Measurements from ENCODE around the gene BRSK2.

BRSK2 gene

GRCh38 chr11:1394936-1395772 lies 5.4 kb downstream of the BRSK2 start:
- H3K27ac ChIP-seq (ENCODE audit: low read depth, low read length): no peak overlapping the region
- H3K36me3 ChIP-seq (ENCODE audit: control insufficient read depth in 5 of 5, insufficient read depth in 5 of 5, low read length in 5 of 5): no peaks in the 10 kb centered on the region
- H3K27me3 ChIP-seq (ENCODE audit: control insufficient read depth in 5 of 5, insufficient read depth in 4 of 5, low read length in 5 of 5): peaks cover 25 to 60% (median 51%) of the 10 kb centered on the region in 5 donors
- H3K9ac ChIP-seq (ENCODE audit: low read length in 5 of 5): no peak overlapping the region
- peaks cover 0 to 9% (median 6%) of the 10 kb centered on the region in 5 donors for H3K4me1 ChIP-seq (ENCODE audit: control insufficient read depth in 5 of 5, insufficient read depth in 5 of 5, low read length in 5 of 5)
- H3K9me3 ChIP-seq (ENCODE audit: control insufficient read depth in 5 of 5, low read length in 5 of 5): no peaks in the 10 kb centered on the region
- no peak overlapping the region for H3K4me3 ChIP-seq (ENCODE audit: low read depth in 1 of 5, low read length in 5 of 5)

- Histone ChIP-seq H3K36me3 (ENCODE audit: control insufficient read depth in 5 of 5, insufficient read depth in 5 of 5, low read length in 5 of 5) (no peaks in the 10 kb centered on the region), H3K4me1 (ENCODE audit: control insufficient read depth in 5 of 5, insufficient read depth in 5 of 5, low read length in 5 of 5) (peaks cover 0 to 6% (median 3%) of the 10 kb centered on the region in 5 donors), H3K9me3 (ENCODE audit: control insufficient read depth in 5 of 5, low read length in 5 of 5) (no peaks in the 10 kb centered on the region), H3K27ac (ENCODE audit: low read depth, low read length) (no peak overlapping the region), H3K27me3 (ENCODE audit: control insufficient read depth in 5 of 5, insufficient read depth in 4 of 5, low read length in 5 of 5) (peaks cover 22 to 61% (median 48%) of the 10 kb centered on the region in 5 donors), H3K4me3 (ENCODE audit: low read depth in 1 of 5, low read length in 5 of 5) (no peak overlapping the region), H3K9ac (ENCODE audit: low read length in 5 of 5) (no peak overlapping the region)
These were observed 6.1 kb downstream of the BRSK2 start for GRCh38 chr11:1395773-1396374.

GRCh38 chr11:1396375-1396841 lies 6.7 kb downstream of the BRSK2 start:
- no peak overlapping the region for H3K27ac ChIP-seq (ENCODE audit: low read depth, low read length)
- H3K9me3 ChIP-seq (ENCODE audit: control insufficient read depth in 5 of 5, low read length in 5 of 5): no peaks in the 10 kb centered on the region
- H3K4me3 ChIP-seq (ENCODE audit: low read depth in 1 of 5, low read length in 5 of 5): no peak overlapping the region
- H3K9ac ChIP-seq (ENCODE audit: low read length in 5 of 5): no peak overlapping the region
- H3K36me3 ChIP-seq (ENCODE audit: control insufficient read depth in 5 of 5, insufficient read depth in 5 of 5, low read length in 5 of 5): no peaks in the 10 kb centered on the region
- H3K4me1 ChIP-seq (ENCODE audit: control insufficient read depth in 5 of 5, insufficient read depth in 5 of 5, low read length in 5 of 5): peaks cover 0 to under 1% (median 0%) of the 10 kb centered on the region in 5 donors
- H3K27me3 ChIP-seq (ENCODE audit: control insufficient read depth in 5 of 5, insufficient read depth in 4 of 5, low read length in 5 of 5): peaks cover 17 to 61% (median 43%) of the 10 kb centered on the region in 5 donors

GRCh38 chr11:1397146-1397861 lies 7.6 kb downstream of the BRSK2 start:
- H3K36me3 ChIP-seq (ENCODE audit: control insufficient read depth in 5 of 5, insufficient read depth in 5 of 5, low read length in 5 of 5): no peaks in the 10 kb centered on the region
- no peak overlapping the region for H3K4me3 ChIP-seq (ENCODE audit: low read depth in 1 of 5, low read length in 5 of 5)
- no peak overlapping the region for H3K9ac ChIP-seq (ENCODE audit: low read length in 5 of 5)
- H3K9me3 ChIP-seq (ENCODE audit: control insufficient read depth in 5 of 5, low read length in 5 of 5): no peaks in the 10 kb centered on the region
- H3K27ac ChIP-seq (ENCODE audit: low read depth, low read length): no peak overlapping the region
- H3K27me3 ChIP-seq (ENCODE audit: control insufficient read depth in 5 of 5, insufficient read depth in 4 of 5, low read length in 5 of 5): peaks cover 10 to 52% (median 37%) of the 10 kb centered on the region in 5 donors
- H3K4me1 ChIP-seq (ENCODE audit: control insufficient read depth in 5 of 5, insufficient read depth in 5 of 5, low read length in 5 of 5): no peaks in the 10 kb centered on the region

DNA sequence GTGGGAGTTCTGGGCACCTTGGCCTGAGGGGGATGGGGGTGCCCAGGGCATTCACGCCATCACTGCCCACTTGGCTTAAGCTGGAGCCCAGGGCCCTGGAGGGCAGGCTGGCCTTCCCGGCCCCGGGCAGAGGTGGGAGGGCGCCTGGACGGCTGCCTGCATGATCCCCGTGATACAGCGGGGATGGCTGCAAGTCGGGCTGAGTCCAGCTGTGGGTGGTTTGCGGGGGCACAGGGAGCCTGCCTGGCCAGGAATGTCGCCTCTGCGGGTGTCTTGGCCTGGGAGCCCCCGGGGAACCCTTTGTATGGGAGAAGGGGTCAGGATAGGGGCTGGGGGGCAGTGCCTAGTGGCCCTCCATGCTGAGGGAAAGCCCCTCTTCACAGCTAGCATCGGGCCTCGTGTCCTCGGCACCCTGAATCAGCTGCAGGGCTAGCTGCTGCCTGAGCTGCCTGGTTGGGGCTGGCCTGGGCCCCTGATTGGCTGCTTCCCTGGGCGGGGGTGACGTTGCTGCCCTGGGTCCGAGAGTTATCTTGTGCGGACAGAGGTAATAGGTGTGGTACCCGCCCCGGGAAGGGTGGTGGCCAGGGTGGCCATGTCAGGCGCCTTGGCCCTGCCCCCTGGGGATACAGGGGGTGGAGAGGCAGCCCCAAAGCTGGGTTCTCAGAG lies 8.3 kb downstream of the BRSK2 start:
- Histone ChIP-seq H3K27me3 (ENCODE audit: control insufficient read depth in 5 of 5, insufficient read depth in 4 of 5, low read length in 5 of 5) (peaks cover 3 to 50% (median 32%) of the 10 kb centered on the region in 5 donors), H3K9me3 (ENCODE audit: control insufficient read depth in 5 of 5, low read length in 5 of 5) (no peaks in the 10 kb centered on the region), H3K36me3 (ENCODE audit: control insufficient read depth in 5 of 5, insufficient read depth in 5 of 5, low read length in 5 of 5) (no peaks in the 10 kb centered on the region), H3K27ac (ENCODE audit: low read depth, low read length) (no peak overlapping the region), H3K4me3 (ENCODE audit: low read depth in 1 of 5, low read length in 5 of 5) (no peak overlapping the region), H3K9ac (ENCODE audit: low read length in 5 of 5) (no peak overlapping the region), H3K4me1 (ENCODE audit: control insufficient read depth in 5 of 5, insufficient read depth in 5 of 5, low read length in 5 of 5) (no peaks in the 10 kb centered on the region)

- H3K4me3 ChIP-seq (ENCODE audit: low read depth in 1 of 5, low read length in 5 of 5): no peak overlapping the region
- H3K9me3 ChIP-seq (ENCODE audit: control insufficient read depth in 5 of 5, low read length in 5 of 5): no peaks in the 10 kb centered on the region
- H3K36me3 ChIP-seq (ENCODE audit: control insufficient read depth in 5 of 5, insufficient read depth in 5 of 5, low read length in 5 of 5): no peaks in the 10 kb centered on the region
- peaks cover 0 to 53% (median 29%) of the 10 kb centered on the region in 5 donors for H3K27me3 ChIP-seq (ENCODE audit: control insufficient read depth in 5 of 5, insufficient read depth in 4 of 5, low read length in 5 of 5)
- H3K27ac ChIP-seq (ENCODE audit: low read depth, low read length): no peak overlapping the region
- H3K4me1 ChIP-seq (ENCODE audit: control insufficient read depth in 5 of 5, insufficient read depth in 5 of 5, low read length in 5 of 5): no peaks in the 10 kb centered on the region
- H3K9ac ChIP-seq (ENCODE audit: low read length in 5 of 5): no peak overlapping the region
These were observed 8.9 kb downstream of the BRSK2 start for GRCh38 chr11:1398528-1399235.

GRCh38 chr11:1399386-1400316 lies 9.9 kb downstream of the BRSK2 start:
- H3K4me1 ChIP-seq (ENCODE audit: control insufficient read depth in 5 of 5, insufficient read depth in 5 of 5, low read length in 5 of 5): no peaks in the 10 kb centered on the region

GRCh38 chr11:1400317-1401170 lies 10.8 kb downstream of the BRSK2 start:
- no peak overlapping the region for H3K27ac ChIP-seq (ENCODE audit: low read depth, low read length)
- no peaks in the 10 kb centered on the region for H3K4me1 ChIP-seq (ENCODE audit: control insufficient read depth in 5 of 5, insufficient read depth in 5 of 5, low read length in 5 of 5)
- H3K36me3 ChIP-seq (ENCODE audit: control insufficient read depth in 5 of 5, insufficient read depth in 5 of 5, low read length in 5 of 5): no peaks in the 10 kb centered on the region
- H3K4me3 ChIP-seq (ENCODE audit: low read depth in 1 of 5, low read length in 5 of 5): no peak overlapping the region
- peaks cover 3 to 49% (median 29%) of the 10 kb centered on the region in 5 donors for H3K27me3 ChIP-seq (ENCODE audit: control insufficient read depth in 5 of 5, insufficient read depth in 4 of 5, low read length in 5 of 5)
- no peaks in the 10 kb centered on the region for H3K9me3 ChIP-seq (ENCODE audit: control insufficient read depth in 5 of 5, low read length in 5 of 5)
- H3K9ac ChIP-seq (ENCODE audit: low read length in 5 of 5): no peak overlapping the region

More at GRCh38 chr11:1399386-1400316, 9.9 kb downstream of the BRSK2 start:
- peaks cover 2 to 56% (median 29%) of the 10 kb centered on the region in 5 donors for H3K27me3 ChIP-seq (ENCODE audit: control insufficient read depth in 5 of 5, insufficient read depth in 4 of 5, low read length in 5 of 5)
- no peak overlapping the region for H3K9ac ChIP-seq (ENCODE audit: low read length in 5 of 5)
- H3K9me3 ChIP-seq (ENCODE audit: control insufficient read depth in 5 of 5, low read length in 5 of 5): no peaks in the 10 kb centered on the region
- no peak overlapping the region for H3K4me3 ChIP-seq (ENCODE audit: low read depth in 1 of 5, low read length in 5 of 5)
- no peak overlapping the region for H3K27ac ChIP-seq (ENCODE audit: low read depth, low read length)
- H3K36me3 ChIP-seq (ENCODE audit: control insufficient read depth in 5 of 5, insufficient read depth in 5 of 5, low read length in 5 of 5): no peaks in the 10 kb centered on the region
